D721Med (cell line): Measurements from ENCODE around the gene RNF40.

Source experiments
- DNase-seq: peaks from one replicate; pipeline ENCODE4 v3.0.0; 2011; ENCODE audit warnings: low spot score; ENCODE audit not compliant: insufficient read length
- FAIRE-seq: peaks from 2 replicates; lab custom pipeline; 2011; peaks lifted over from hg19 to GRCh38; lab: Jason Lieb, UNC
- CTCF ChIP-seq: IDR thresholded peaks from 2 replicates; pipeline ENCODE4 v1.5.1; 2012; ENCODE audit warnings: mild to moderate bottlenecking, control low read depth; ENCODE audit not compliant: insufficient read depth; ENCODE audit errors: missing control alignments

RNF40 gene

GRCh38 chr16:30784215-30784614 lies 22.1 kb downstream of the RNF40 start:
- FAIRE-seq (no peak), DNase-seq (no peak)
- TF ChIP-seq CTCF = no peak

GRCh38 chr16:30785126-30786106 lies 23.3 kb downstream of the RNF40 start:
- DNase-seq (no peak), FAIRE-seq (no peak)
- no peak for TF ChIP-seq CTCF

GRCh38 chr16:30786115-30786935 lies 24.2 kb downstream of the RNF40 start:
- FAIRE-seq (no peak), DNase-seq (no peak)
- TF ChIP-seq CTCF = no peak

GRCh38 chr16:30786936-30787612 lies 25.0 kb downstream of the RNF40 start, which contains the start of gene ZNF629:
TSS of gene ZNF629 (minus strand) at chr16:30787205. CDS start at chr16:30784482, 2,723 bp downstream.
- no peak for TF ChIP-seq CTCF
- DNase-seq (peak; percentile 93), FAIRE-seq (no peak)

- DNase-seq (no peak), FAIRE-seq (no peak)
- no peak for TF ChIP-seq CTCF
Observed at GRCh38 chr16:30787613-30788378, 25.7 kb downstream of the RNF40 start.

GRCh38 chr16:30793508-30794069 lies 31.5 kb downstream of the RNF40 start:
- no peak for FAIRE-seq
- TF ChIP-seq CTCF = no peak

More at GRCh38 chr16:30793508-30794069, 31.5 kb downstream of the RNF40 start:
- DNase-seq = no peak
